Erythroblast (primary cell): ENCODE data around the gene IL23R.

Experiments
- GATA1 ChIP-seq: IDR thresholded peaks from 2 replicates; pipeline ENCODE4 v1.6.1; 2011; ENCODE audit warnings: low read depth, mild to moderate bottlenecking, control low read depth, low read length, moderate library complexity
- POLR2A ChIP-seq: IDR thresholded peaks from 2 replicates; pipeline ENCODE4 v1.6.1; 2011; ENCODE audit warnings: mild to moderate bottlenecking, low read length

DNA sequence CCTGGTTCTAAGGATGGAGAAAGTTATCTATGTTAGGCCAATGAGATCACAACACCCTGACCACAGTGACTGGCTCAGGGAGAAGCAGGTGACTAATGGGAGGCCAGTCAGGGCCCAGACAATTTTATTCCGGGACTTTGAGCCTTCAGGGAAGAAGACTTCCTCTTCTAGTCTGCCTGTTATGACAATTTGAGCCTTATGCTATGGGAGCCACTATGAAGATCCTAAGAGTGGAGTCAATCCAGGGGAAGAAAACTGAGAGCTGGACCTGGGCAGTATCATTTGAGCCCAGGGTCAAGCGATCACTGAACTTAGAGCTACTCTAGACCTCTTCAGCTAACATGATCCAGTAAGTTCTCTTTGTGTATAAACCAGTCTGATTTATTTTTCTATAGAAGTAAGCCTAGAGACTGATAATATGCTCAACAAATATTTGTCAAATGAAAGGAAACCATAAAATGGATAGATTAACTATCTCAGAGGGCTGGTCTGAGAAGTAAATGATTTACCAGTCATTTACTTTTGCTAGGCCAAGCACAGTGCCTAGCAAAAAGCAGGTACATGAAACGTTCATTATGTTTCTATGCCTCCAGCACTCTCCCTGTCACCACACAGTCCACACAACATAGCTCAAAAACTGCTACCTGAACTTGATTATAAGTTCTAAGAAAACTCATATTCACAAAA lies 27.3 kb upstream of the IL23R start:
- TF ChIP-seq POLR2A (no peak), GATA1 (no peak)
